Endometrial microvascular endothelial cells (primary cell): ENCODE measurements around the gene MTO1. TPM values are rescaled to one million over a fixed set of nuclear protein-coding genes. Genes with fewer than 3 reads are reported as not detected.
"Not testable (repeated sequence)": the region's sequence is repeated elsewhere in the genome, so short reads cannot be mapped to it uniquely, and the experiment has no call there.

Experiments
- in situ Hi-C: cut with HindIII; loops from 2 replicates; pipeline ENCODE4 v1.10.0; 2017; ENCODE audit warnings: low sequenced_read_pairs, low pct_unique_long_range_greater_than_20kb; ENCODE audit errors: inconsistent ontology term
- total RNA-seq: library from RNA; depleted of rRNA; stranded (reverse); fragments of >200 nt; gene quantifications from one replicate; pipeline ENCODE4 v1.2.3, GENCODE V29; 2015; ENCODE audit errors: inconsistent ontology term

The MTO1 gene
- total RNA-seq, 1 donor from 2014 or later = 42.9 TPM

DNA sequence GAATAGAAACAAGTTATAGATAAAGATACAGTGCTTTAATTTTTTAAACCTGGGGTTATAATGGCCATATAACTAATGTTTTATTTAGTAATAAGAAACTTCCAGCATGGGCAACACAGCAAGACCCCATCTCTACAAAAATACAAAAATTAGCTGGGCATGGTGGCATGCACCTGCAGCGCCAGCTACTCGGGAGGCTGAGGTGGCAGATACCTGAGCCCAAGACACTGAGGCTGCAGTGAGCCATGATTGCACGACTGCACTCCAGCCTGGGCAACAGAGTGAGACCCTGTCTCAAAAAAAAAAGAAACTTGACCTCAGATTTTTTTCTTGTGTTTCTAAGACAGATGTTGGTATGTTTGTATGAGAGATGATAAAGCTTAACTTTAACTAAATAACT, 36.4 kb downstream of the MTO1 start:
- in situ Hi-C loops = no loop called here

DNA sequence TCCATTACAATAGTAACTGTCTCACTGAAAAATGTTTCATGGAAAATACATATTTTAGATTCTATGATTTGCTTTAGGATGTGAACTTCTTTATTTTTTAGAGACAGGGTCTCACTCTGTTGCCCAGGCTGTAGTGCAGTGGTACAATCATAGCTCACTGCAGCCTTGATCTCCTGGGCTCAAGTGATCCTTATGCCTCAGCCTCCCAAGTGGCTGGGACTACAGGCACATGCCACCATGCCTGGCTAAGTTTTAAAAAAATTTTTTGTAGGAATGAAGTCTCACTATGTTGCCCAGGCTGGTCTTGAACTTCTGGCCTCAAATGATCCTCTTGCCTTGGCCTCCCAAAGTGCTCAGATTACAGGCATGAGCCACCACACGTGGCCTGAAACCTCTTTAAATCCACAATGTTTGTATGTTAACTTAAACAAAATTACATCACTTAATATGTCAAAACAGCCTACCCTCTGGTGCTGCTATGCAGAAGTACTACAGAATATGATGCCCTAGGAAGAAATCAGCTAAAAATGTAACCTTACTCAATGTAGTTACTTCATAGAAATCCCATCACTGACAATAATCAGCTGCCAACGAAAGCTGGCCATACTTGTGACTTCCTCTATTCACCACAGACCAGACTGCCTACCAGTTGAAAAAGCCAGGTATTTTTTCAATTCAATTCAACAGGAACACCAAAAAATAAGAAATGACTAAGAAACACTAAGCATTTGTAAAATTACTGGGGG, 41.7 kb downstream of the MTO1 start:
- in situ Hi-C loops = no loop called here

- in situ Hi-C loops = no loop called here
Measured at GRCh38 chr6:73504160-73504559, 42.6 kb downstream of the MTO1 start.

GRCh38 chr6:73505142-73505541, 43.6 kb downstream of the MTO1 start:
- in situ Hi-C loops = no loop called here

- in situ Hi-C loops = not testable (repeated sequence)
Measured at GRCh38 chr6:73505705-73506104, 44.2 kb downstream of the MTO1 start.

DNA sequence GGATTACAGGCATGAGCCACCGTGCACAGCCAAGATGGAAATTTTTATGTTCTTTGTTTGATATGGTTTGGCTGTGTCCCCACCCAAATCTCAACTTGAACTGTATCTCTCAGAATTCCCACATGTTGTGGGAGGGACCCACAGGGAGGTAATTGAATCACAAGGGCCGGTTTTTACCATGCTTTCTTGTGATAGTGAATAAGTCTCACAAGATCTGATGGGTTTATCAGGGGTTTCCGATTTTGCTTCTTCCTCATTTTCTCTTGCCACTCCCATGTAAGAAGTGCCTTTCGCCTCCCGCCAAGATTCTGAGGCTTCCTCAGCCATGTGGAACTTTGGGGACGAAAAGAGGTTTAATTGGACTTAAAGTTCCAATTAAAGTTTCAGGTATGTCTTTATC, 44.7 kb downstream of the MTO1 start:
- in situ Hi-C loops = no loop called here

- in situ Hi-C loops = no loop called here
Measured at GRCh38 chr6:73508776-73509175, 47.2 kb downstream of the MTO1 start.

- in situ Hi-C loops = no loop called here
Measured at GRCh38 chr6:73509851-73510250, 48.3 kb downstream of the MTO1 start.

DNA sequence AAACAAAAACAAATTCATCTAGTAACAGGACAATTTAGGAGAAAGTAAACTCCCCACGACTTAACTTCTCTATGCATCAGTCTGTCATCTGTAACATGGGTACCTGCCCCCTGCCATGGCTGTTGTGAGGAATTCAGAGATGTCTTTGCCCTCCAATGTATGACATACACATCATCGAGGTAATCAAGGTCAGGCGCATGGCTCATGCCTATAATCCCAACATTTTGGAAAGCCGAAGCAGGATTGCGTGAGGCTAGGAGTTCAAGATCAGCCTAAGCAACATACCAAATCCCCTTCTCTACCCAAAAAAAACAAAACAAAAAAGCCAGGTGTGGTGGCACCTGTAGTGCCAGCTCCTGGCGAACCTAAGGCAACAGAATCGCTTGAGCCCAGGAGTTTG, 50.3 kb downstream of the MTO1 start:
- in situ Hi-C loops = no loop called here

GRCh38 chr6:73513496-73513854, 51.9 kb downstream of the MTO1 start:
- in situ Hi-C loops = no loop called here

DNA sequence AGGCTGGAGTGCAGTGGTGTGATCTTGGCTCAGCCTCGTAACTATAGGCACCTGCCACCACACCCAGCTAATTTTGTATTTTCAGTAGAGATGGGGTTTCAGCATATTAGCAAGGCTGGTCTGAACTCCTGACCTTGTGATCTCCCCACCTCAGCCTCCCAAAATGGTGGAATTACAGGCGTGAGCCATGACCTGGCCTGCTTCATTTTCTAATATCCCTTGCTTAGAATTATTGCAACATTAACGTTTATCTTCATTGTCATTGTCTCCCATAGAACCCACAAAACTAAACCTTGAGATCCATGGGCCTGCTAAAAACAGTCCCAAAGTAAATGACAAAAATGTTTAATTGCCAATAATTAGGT, 53.2 kb downstream of the MTO1 start:
- in situ Hi-C loops = no loop called here

DNA sequence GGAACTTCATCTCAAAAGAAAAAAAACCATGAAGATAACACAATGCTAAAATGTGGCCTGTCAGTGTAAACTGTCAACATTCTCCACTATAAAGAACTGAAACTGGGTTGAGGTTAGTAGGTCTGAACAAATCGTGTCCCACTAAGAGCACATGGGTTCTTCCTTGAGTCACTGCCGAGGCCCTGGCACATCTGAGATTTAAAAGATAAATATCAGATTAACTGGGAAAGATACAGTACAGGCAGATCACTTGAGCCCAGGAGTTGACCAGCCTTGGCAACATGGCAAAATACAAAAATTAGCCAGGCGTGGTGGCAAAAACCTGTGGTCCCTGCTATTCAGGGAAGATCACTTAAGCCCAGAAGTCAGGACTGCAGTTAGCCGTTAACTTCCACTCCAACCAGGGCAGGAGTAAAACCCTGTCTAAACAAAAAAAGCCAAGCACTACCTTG, 53.7 kb downstream of the MTO1 start:
- in situ Hi-C loops = no loop called here

DNA sequence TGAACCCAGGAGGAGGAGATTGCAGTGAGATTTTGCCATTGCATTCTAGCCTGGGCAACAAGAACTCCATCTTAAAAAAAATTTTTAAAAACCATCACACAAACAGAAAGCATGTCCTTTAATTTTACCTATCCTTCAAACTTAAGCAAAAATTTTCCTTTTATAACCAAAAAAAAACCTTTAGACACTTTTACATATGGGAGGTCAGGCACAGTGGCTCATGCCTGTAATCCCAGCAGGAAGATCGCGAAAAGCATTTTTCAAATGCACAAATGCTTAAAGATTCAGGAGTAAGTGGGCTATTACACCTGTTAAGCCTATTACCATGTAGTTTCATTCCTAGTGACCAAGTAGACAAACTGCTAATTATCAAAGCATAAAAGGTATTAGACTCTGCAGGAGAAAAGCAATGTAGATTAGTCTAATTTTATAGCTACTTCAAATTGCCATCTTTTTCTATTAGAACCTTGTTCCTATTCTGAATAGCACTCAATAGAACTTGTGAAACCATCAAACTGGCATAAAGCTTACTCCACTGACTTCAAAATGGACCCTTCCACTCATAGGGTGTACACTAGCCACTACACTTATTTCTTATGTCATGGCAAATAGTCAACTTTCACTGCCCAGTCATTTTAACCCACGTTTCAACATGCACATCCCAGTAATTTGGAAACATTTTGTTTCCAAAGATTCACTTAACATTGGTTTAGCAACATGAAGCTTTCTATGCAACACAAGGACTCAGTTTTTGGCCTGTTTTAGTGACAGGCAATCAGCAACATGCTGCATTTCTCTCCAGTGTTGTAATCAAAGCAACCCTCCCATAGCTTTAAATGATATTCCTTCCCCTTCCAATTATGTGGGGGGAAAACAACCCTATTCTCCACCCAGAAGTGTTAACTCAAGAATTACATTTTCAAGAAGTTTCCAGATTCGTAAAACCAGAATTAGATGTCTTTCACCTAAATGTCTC, 55.3 kb downstream of the MTO1 start:
- in situ Hi-C loops = no loop called here

- in situ Hi-C loops = not testable (repeated sequence)
Measured at GRCh38 chr6:73518100-73518981, 56.8 kb downstream of the MTO1 start.

DNA sequence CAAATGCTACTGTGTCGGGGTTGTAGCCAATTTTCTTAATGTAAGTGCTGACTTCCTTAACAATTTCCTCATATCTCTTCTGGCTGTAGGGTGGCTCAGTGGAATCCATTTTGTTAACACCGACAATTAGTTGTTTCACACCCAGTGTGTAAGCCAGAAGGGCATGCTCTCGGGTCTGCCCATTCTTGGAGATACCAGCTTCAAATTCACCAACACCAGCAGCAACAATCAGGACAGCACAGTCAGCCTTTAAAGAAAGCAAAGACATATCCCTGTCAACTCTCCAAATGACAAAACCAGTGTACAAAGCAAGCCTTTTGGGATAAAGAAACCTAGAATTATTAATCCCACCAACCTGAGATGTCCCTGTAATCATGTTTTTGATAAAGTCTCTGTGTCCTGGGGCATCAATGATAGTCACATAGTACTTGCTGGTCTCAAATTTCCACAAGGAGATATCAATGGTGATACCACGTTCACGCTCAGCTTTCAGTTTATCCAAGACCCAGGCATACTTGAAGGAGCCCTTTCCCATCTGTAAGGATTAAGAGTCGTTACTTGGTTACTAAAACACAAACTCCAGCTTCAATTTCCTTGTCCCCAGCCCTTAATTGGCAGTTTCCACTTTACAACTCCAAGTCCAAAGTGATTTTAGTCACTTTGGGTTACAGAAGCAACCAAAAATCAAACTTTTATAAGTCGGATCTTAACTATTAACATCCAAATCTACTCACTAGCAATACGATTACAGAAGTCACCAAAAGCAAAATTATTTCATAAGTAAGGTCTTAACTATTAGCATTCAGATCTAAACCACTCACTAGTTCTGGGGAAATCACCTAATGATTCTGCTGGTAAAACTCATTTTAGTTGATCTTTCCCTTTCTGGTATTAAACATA, 57.7 kb downstream of the MTO1 start:
- in situ Hi-C loops = not testable (repeated sequence)

- in situ Hi-C loops = no loop called here
Measured at GRCh38 chr6:73519926-73520687, 58.6 kb downstream of the MTO1 start.

- in situ Hi-C loops = no loop called here
Measured at GRCh38 chr6:73520688-73521350, 59.3 kb downstream of the MTO1 start, which contains the start of gene EEF1A1. Gene EEF1A1, minus strand, starts transcription at chr6:73521032. Its CDS starts 1,006 bp downstream, at chr6:73520026.
